Tibial artery (tissue), 4 donors: ENCODE data around the gene PRIMA1.
A peak's percentile ranks its signal among the peaks of the same experiment; 100 is the strongest.

Experiments used
- DNase-seq, 2 donors: peaks; one replicate each; pipeline ENCODE4 v3.0.0-alpha.2; 2019
- H3K27ac ChIP-seq, 2 donors: fragments of 200-600 bp; sonication (generic) in 1 of 2; 1 replicate in 1 of 2; 2 replicates in 1 of 2; pipeline ENCODE4 v1.5.1; 2018 to 2019; ENCODE audit warnings: mild to moderate bottlenecking in 1 of 2
- H3K27me3 ChIP-seq, 2 donors: fragments of 200-600 bp; sonication (generic) in 1 of 2; one replicate each; pipeline versions ENCODE4 v1.5.1 to v1.6.0; 2016 to 2019
- H3K36me3 ChIP-seq, 3 donors: fragments of 200-600 bp; sonication (generic) in 2 of 3; one replicate each; pipeline ENCODE4 v1.5.1; 2016 to 2019; ENCODE audit warnings: mild to moderate bottlenecking in 2 of 3
- H3K4me1 ChIP-seq, 4 donors: fragments of 200-600 bp; sonication (generic) in 2 of 4; 1 replicate in 3 of 4; 2 replicates in 1 of 4; pipeline ENCODE4 v1.5.1; 2016 to 2019
- H3K4me3 ChIP-seq, 2 donors: fragments of 200-600 bp; sonication (generic) in 1 of 2; 1 replicate in 1 of 2; 2 replicates in 1 of 2; pipeline ENCODE4 v1.5.1; 2018 to 2019; ENCODE audit warnings: mild to moderate bottlenecking in 2 of 2
- H3K9me3 ChIP-seq, 3 donors: fragments of 200-600 bp; sonication (generic) in 1 of 3; one replicate each; pipeline ENCODE4 v1.5.1; 2016 to 2019
- intact Hi-C: fragments of 100-400 bp; cut with DNase I; formaldehyde crosslinking; loops from one replicate; pipeline ENCODE4 v1.15.0; 2023; ENCODE audit warnings: low total_unique reads
- TF ChIP-seq, protein P1 (sequence below), 2 experiments: fragments of 200-600 bp in 1 of 2; fragments of 450-650 bp in 1 of 2; IDR thresholded peaks; one replicate each; pipeline ENCODE4 v1.5.1; 2017 to 2019; ENCODE audit warnings: antibody characterized with exemption in 2 of 2, mild to moderate bottlenecking in 1 of 2, moderate library complexity in 1 of 2

PRIMA1 gene

DNA sequence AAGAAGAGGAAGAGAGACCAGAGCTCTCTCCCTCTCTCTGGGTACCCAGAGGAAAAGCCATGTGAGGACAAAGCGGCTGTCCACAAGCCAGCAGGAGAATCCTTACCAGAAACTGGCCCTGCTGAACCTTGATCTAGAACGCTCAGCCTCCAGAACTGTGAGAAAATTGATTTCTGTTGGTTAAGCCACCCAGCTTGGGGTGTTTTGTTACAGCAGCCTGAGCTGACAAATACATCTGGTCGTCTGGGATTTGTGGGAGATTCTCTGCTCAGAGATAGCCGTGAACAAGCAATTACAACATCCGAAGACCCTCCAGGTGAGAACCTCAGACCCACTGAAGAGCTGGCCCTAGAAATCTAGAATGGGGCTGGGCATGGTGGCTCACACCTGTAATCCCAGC lies 6.5 kb upstream of the PRIMA1 start:
- TF ChIP-seq, protein P1, sequence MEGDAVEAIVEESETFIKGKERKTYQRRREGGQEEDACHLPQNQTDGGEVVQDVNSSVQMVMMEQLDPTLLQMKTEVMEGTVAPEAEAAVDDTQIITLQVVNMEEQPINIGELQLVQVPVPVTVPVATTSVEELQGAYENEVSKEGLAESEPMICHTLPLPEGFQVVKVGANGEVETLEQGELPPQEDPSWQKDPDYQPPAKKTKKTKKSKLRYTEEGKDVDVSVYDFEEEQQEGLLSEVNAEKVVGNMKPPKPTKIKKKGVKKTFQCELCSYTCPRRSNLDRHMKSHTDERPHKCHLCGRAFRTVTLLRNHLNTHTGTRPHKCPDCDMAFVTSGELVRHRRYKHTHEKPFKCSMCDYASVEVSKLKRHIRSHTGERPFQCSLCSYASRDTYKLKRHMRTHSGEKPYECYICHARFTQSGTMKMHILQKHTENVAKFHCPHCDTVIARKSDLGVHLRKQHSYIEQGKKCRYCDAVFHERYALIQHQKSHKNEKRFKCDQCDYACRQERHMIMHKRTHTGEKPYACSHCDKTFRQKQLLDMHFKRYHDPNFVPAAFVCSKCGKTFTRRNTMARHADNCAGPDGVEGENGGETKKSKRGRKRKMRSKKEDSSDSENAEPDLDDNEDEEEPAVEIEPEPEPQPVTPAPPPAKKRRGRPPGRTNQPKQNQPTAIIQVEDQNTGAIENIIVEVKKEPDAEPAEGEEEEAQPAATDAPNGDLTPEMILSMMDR (IDR thresholded peaks at IDR 0.05): no peak
- DNase-seq: no peak
- H3K27me3 ChIP-seq: no peaks in the 10 kb centered on the region
- peaks cover 0 to 33% (median 21%) of the 10 kb centered on the region in 4 donors for H3K4me1 ChIP-seq
- no peaks in the 10 kb centered on the region for H3K36me3 ChIP-seq
- no peak overlapping the region for H3K4me3 ChIP-seq
- H3K27ac ChIP-seq: no peak overlapping the region
- no peaks in the 10 kb centered on the region for H3K9me3 ChIP-seq
- intact Hi-C loops: loop anchor here (5.0 kb wide), 1 partner anchor 37 kb away; no protein-coding TSS in a partner anchor

DNA sequence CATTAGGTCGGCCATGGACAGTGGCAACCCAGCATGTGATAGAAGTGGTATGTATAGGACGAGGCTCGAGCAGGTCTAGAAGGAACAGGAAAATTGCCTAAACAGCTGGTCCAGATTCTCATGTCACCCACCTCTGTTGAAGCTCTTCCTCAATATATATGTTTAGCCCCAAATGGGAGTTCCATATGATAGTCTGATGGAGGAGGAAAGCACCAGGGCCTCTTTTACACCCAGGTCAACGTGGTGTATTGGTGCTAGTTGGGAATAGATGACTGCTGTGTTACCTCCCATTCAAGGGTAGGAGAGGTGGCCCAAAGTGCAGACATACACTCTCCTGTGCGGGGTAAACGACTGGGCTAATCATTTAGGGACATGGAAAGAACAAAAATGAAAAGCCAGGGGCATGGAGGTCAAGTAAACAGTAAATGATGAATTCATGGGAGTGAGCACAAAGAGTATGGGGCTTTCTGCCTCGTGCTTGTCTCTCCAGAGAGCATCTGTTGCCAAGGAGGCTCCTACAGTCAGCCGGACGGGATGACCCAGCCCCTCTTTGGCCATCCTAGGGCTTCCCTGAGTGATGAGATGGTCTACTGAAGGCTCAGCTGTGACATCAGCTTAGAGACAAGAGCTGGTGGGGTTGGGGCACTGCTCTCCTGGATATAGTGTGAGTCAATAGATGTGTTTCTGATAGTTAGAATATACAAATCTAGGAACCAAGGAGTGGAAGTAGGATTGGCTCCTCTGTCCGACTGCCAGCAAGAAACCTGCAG lies 5.5 kb upstream of the PRIMA1 start:
- Histone ChIP-seq H3K4me1 (peaks cover 5 to 30% (median 20%) of the 10 kb centered on the region in 4 donors), H3K27me3 (no peaks in the 10 kb centered on the region), H3K9me3 (no peaks in the 10 kb centered on the region), H3K4me3 (no peak overlapping the region), H3K36me3 (no peaks in the 10 kb centered on the region), H3K27ac (no peak overlapping the region)
- no peak for DNase-seq
- TF ChIP-seq, protein P1 (IDR thresholded peaks at IDR 0.05): no peak
- intact Hi-C loops: loop anchor here (5.0 kb wide), 1 partner anchor 36 kb away; no protein-coding TSS in a partner anchor

GRCh38 chr14:93792391-93792790 lies 4.1 kb upstream of the PRIMA1 start:
- Histone ChIP-seq H3K4me3 (no peak overlapping the region), H3K4me1 (peaks cover 5 to 26% (median 24%) of the 10 kb centered on the region in 4 donors), H3K9me3 (no peaks in the 10 kb centered on the region), H3K36me3 (no peaks in the 10 kb centered on the region), H3K27me3 (no peaks in the 10 kb centered on the region), H3K27ac (no peak overlapping the region)
- intact Hi-C loops: loop anchor here (5.0 kb wide), 1 partner anchor 35 kb away; no protein-coding TSS in a partner anchor
- TF ChIP-seq, protein P1 (IDR thresholded peaks at IDR 0.05): no peak
- DNase-seq: no peak

GRCh38 chr14:93790966-93791365 lies 2.7 kb upstream of the PRIMA1 start:
- TF ChIP-seq, protein P1 (IDR thresholded peaks at IDR 0.05): no peak
- Histone ChIP-seq H3K4me3 (no peak overlapping the region), H3K9me3 (no peaks in the 10 kb centered on the region), H3K27ac (no peak overlapping the region), H3K36me3 (no peaks in the 10 kb centered on the region), H3K4me1 (peaks cover 5 to 27% (median 27%) of the 10 kb centered on the region in 4 donors), H3K27me3 (no peaks in the 10 kb centered on the region)
- DNase-seq: no peak
- intact Hi-C loops: loop anchor here (5.0 kb wide), 1 partner anchor 34 kb away; no protein-coding TSS in a partner anchor

GRCh38 chr14:93789228-93790130 lies 1.2 kb upstream of the PRIMA1 start:
- H3K4me3 ChIP-seq: peak overlapping the region; percentile 58 to 69
- intact Hi-C loops: loop anchor here (5.0 to 10.0 kb wide), 4 partner anchors 32 to 1145 kb away; no protein-coding TSS in a partner anchor
- H3K36me3 ChIP-seq: no peaks in the 10 kb centered on the region
- TF ChIP-seq, protein P1 (IDR thresholded peaks at IDR 0.05): no peak
- peak in 1 of 2 donors; percentile 35 for DNase-seq
- H3K9me3 ChIP-seq: no peaks in the 10 kb centered on the region
- H3K27me3 ChIP-seq: no peaks in the 10 kb centered on the region
- H3K4me1 ChIP-seq: peaks cover 5 to 27% (median 27%) of the 10 kb centered on the region in 4 donors
- peak overlapping the region; percentile 80 to 82 for H3K27ac ChIP-seq
